Measurements from ENCODE around the gene BRSK2.
A peak's percentile ranks its signal among the peaks of the same experiment; 100 is the strongest.

The BRSK2 gene

GRCh38 chr11:1484695-1485503 is 95.2 kb downstream of the BRSK2 start:
- Histone ChIP-seq H3K36me3 (ENCODE audit: control insufficient read depth in 2 of 2, insufficient read depth in 2 of 2, low read length in 2 of 2) (peaks cover 5 to 11% of the 10 kb centered on the region in 2 donors), H3K27ac (ENCODE audit: low read depth in 2 of 2, low read length in 2 of 2) (peak overlapping the region; percentile 67 to 72), H3K4me3 (ENCODE audit: low read length in 2 of 2) (no peak overlapping the region), H3K4me1 (ENCODE audit: control insufficient read depth in 2 of 2, insufficient read depth in 2 of 2, low read length in 2 of 2) (peaks cover 28 to 32% of the 10 kb centered on the region in 2 donors), H3K27me3 (ENCODE audit: control insufficient read depth in 2 of 2, insufficient read depth in 2 of 2, low read length in 2 of 2) (no peaks in the 10 kb centered on the region), H3K9ac (ENCODE audit: low read depth in 1 of 2, low read length in 2 of 2) (no peak overlapping the region), H3K9me3 (ENCODE audit: control insufficient read depth in 2 of 2, low read length in 2 of 2) (no peaks in the 10 kb centered on the region)

GRCh38 chr11:1485504-1485885 is 95.8 kb downstream of the BRSK2 start:
- H3K9ac ChIP-seq (ENCODE audit: low read depth in 1 of 2, low read length in 2 of 2), result no peak overlapping the region
- H3K4me3 ChIP-seq (ENCODE audit: low read length in 2 of 2), result peak overlapping the region in 1 of 2 donors; percentile 61
- H3K27me3 ChIP-seq (ENCODE audit: control insufficient read depth in 2 of 2, insufficient read depth in 2 of 2, low read length in 2 of 2), result no peaks in the 10 kb centered on the region
- H3K9me3 ChIP-seq (ENCODE audit: control insufficient read depth in 2 of 2, low read length in 2 of 2), result no peaks in the 10 kb centered on the region
- peaks cover 0 to 5% of the 10 kb centered on the region in 2 donors for H3K36me3 ChIP-seq (ENCODE audit: control insufficient read depth in 2 of 2, insufficient read depth in 2 of 2, low read length in 2 of 2)
- peak overlapping the region; percentile 67 to 68 for H3K27ac ChIP-seq (ENCODE audit: low read depth in 2 of 2, low read length in 2 of 2)
- peaks cover 28 to 32% of the 10 kb centered on the region in 2 donors for H3K4me1 ChIP-seq (ENCODE audit: control insufficient read depth in 2 of 2, insufficient read depth in 2 of 2, low read length in 2 of 2)

- H3K27me3 ChIP-seq (ENCODE audit: control insufficient read depth in 2 of 2, insufficient read depth in 2 of 2, low read length in 2 of 2), result no peaks in the 10 kb centered on the region
- H3K27ac ChIP-seq (ENCODE audit: low read depth in 2 of 2, low read length in 2 of 2), result peak within 1 kb of the TSS; percentile 67 to 68
- no peaks in the 10 kb centered on the region for H3K9me3 ChIP-seq (ENCODE audit: control insufficient read depth in 2 of 2, low read length in 2 of 2)
- peak within 1 kb of the TSS; percentile 41 to 63 for H3K9ac ChIP-seq (ENCODE audit: low read depth in 1 of 2, low read length in 2 of 2)
- peaks cover 28 to 32% of the 10 kb centered on the region in 2 donors for H3K4me1 ChIP-seq (ENCODE audit: control insufficient read depth in 2 of 2, insufficient read depth in 2 of 2, low read length in 2 of 2)
- peak within 1 kb of the TSS; percentile 31 to 61 for H3K4me3 ChIP-seq (ENCODE audit: low read length in 2 of 2)
- no peaks in the 10 kb centered on the region for H3K36me3 ChIP-seq (ENCODE audit: control insufficient read depth in 2 of 2, insufficient read depth in 2 of 2, low read length in 2 of 2)
Observed at GRCh38 chr11:1486054-1486825, 96.5 kb downstream of the BRSK2 start, which contains the start of gene MOB2. MOB2 (minus strand) TSS chr11:1486779; CDS start chr11:1486556, 223 bp downstream.

- no peak overlapping the region for H3K4me3 ChIP-seq (ENCODE audit: low read length in 2 of 2)
- H3K9ac ChIP-seq (ENCODE audit: low read depth in 1 of 2, low read length in 2 of 2), result peak overlapping the region in 1 of 2 donors; percentile 20
- no peaks in the 10 kb centered on the region for H3K36me3 ChIP-seq (ENCODE audit: control insufficient read depth in 2 of 2, insufficient read depth in 2 of 2, low read length in 2 of 2)
- H3K27me3 ChIP-seq (ENCODE audit: control insufficient read depth in 2 of 2, insufficient read depth in 2 of 2, low read length in 2 of 2), result no peaks in the 10 kb centered on the region
- H3K4me1 ChIP-seq (ENCODE audit: control insufficient read depth in 2 of 2, insufficient read depth in 2 of 2, low read length in 2 of 2), result peaks cover 28 to 29% of the 10 kb centered on the region in 2 donors
- H3K27ac ChIP-seq (ENCODE audit: low read depth in 2 of 2, low read length in 2 of 2), result peak overlapping the region; percentile 34 to 48
- no peaks in the 10 kb centered on the region for H3K9me3 ChIP-seq (ENCODE audit: control insufficient read depth in 2 of 2, low read length in 2 of 2)
Observed at GRCh38 chr11:1487091-1487850, 97.5 kb downstream of the BRSK2 start.

GRCh38 chr11:1487851-1488574 is 98.3 kb downstream of the BRSK2 start:
- H3K27ac ChIP-seq (ENCODE audit: low read depth in 2 of 2, low read length in 2 of 2), result peak overlapping the region; percentile 34 to 48
- H3K36me3 ChIP-seq (ENCODE audit: control insufficient read depth in 2 of 2, insufficient read depth in 2 of 2, low read length in 2 of 2), result no peaks in the 10 kb centered on the region
- no peak overlapping the region for H3K9ac ChIP-seq (ENCODE audit: low read depth in 1 of 2, low read length in 2 of 2)
- H3K4me3 ChIP-seq (ENCODE audit: low read length in 2 of 2), result no peak overlapping the region
- peaks cover 27 to 29% of the 10 kb centered on the region in 2 donors for H3K4me1 ChIP-seq (ENCODE audit: control insufficient read depth in 2 of 2, insufficient read depth in 2 of 2, low read length in 2 of 2)
- H3K9me3 ChIP-seq (ENCODE audit: control insufficient read depth in 2 of 2, low read length in 2 of 2), result no peaks in the 10 kb centered on the region
- H3K27me3 ChIP-seq (ENCODE audit: control insufficient read depth in 2 of 2, insufficient read depth in 2 of 2, low read length in 2 of 2), result no peaks in the 10 kb centered on the region

GRCh38 chr11:1488575-1489180 is 98.9 kb downstream of the BRSK2 start:
- no peaks in the 10 kb centered on the region for H3K9me3 ChIP-seq (ENCODE audit: control insufficient read depth in 2 of 2, low read length in 2 of 2)
- H3K4me1 ChIP-seq (ENCODE audit: control insufficient read depth in 2 of 2, insufficient read depth in 2 of 2, low read length in 2 of 2), result peaks cover 26 to 27% of the 10 kb centered on the region in 2 donors
- peak overlapping the region in 1 of 2 donors; percentile 48 for H3K27ac ChIP-seq (ENCODE audit: low read depth in 2 of 2, low read length in 2 of 2)
- H3K4me3 ChIP-seq (ENCODE audit: low read length in 2 of 2), result no peak overlapping the region
- H3K9ac ChIP-seq (ENCODE audit: low read depth in 1 of 2, low read length in 2 of 2), result no peak overlapping the region
- H3K27me3 ChIP-seq (ENCODE audit: control insufficient read depth in 2 of 2, insufficient read depth in 2 of 2, low read length in 2 of 2), result no peaks in the 10 kb centered on the region
- no peaks in the 10 kb centered on the region for H3K36me3 ChIP-seq (ENCODE audit: control insufficient read depth in 2 of 2, insufficient read depth in 2 of 2, low read length in 2 of 2)

- Histone ChIP-seq H3K27ac (ENCODE audit: low read depth in 2 of 2, low read length in 2 of 2) (no peak overlapping the region), H3K4me3 (ENCODE audit: low read length in 2 of 2) (no peak overlapping the region), H3K36me3 (ENCODE audit: control insufficient read depth in 2 of 2, insufficient read depth in 2 of 2, low read length in 2 of 2) (no peaks in the 10 kb centered on the region), H3K27me3 (ENCODE audit: control insufficient read depth in 2 of 2, insufficient read depth in 2 of 2, low read length in 2 of 2) (no peaks in the 10 kb centered on the region), H3K9ac (ENCODE audit: low read depth in 1 of 2, low read length in 2 of 2) (no peak overlapping the region), H3K9me3 (ENCODE audit: control insufficient read depth in 2 of 2, low read length in 2 of 2) (no peaks in the 10 kb centered on the region), H3K4me1 (ENCODE audit: control insufficient read depth in 2 of 2, insufficient read depth in 2 of 2, low read length in 2 of 2) (peaks cover 25 to 26% of the 10 kb centered on the region in 2 donors)
Observed at GRCh38 chr11:1490651-1491050, 100.9 kb downstream of the BRSK2 start.

- Histone ChIP-seq H3K4me3 (ENCODE audit: low read length in 2 of 2) (no peak overlapping the region), H3K36me3 (ENCODE audit: control insufficient read depth in 2 of 2, insufficient read depth in 2 of 2, low read length in 2 of 2) (no peaks in the 10 kb centered on the region), H3K9me3 (ENCODE audit: control insufficient read depth in 2 of 2, low read length in 2 of 2) (no peaks in the 10 kb centered on the region), H3K4me1 (ENCODE audit: control insufficient read depth in 2 of 2, insufficient read depth in 2 of 2, low read length in 2 of 2) (peaks cover 18 to 19% of the 10 kb centered on the region in 2 donors), H3K9ac (ENCODE audit: low read depth in 1 of 2, low read length in 2 of 2) (no peak overlapping the region), H3K27ac (ENCODE audit: low read depth in 2 of 2, low read length in 2 of 2) (no peak overlapping the region), H3K27me3 (ENCODE audit: control insufficient read depth in 2 of 2, insufficient read depth in 2 of 2, low read length in 2 of 2) (no peaks in the 10 kb centered on the region)
Observed at GRCh38 chr11:1491379-1491778, 101.6 kb downstream of the BRSK2 start.

- H3K27me3 ChIP-seq (ENCODE audit: control insufficient read depth in 2 of 2, insufficient read depth in 2 of 2, low read length in 2 of 2), result no peaks in the 10 kb centered on the region
- no peak overlapping the region for H3K4me3 ChIP-seq (ENCODE audit: low read length in 2 of 2)
- no peak overlapping the region for H3K9ac ChIP-seq (ENCODE audit: low read depth in 1 of 2, low read length in 2 of 2)
- no peaks in the 10 kb centered on the region for H3K4me1 ChIP-seq (ENCODE audit: control insufficient read depth in 2 of 2, insufficient read depth in 2 of 2, low read length in 2 of 2)
- H3K36me3 ChIP-seq (ENCODE audit: control insufficient read depth in 2 of 2, insufficient read depth in 2 of 2, low read length in 2 of 2), result no peaks in the 10 kb centered on the region
- H3K9me3 ChIP-seq (ENCODE audit: control insufficient read depth in 2 of 2, low read length in 2 of 2), result no peaks in the 10 kb centered on the region
- H3K27ac ChIP-seq (ENCODE audit: low read depth in 2 of 2, low read length in 2 of 2), result no peak overlapping the region
Observed at GRCh38 chr11:1493650-1494244, 104.0 kb downstream of the BRSK2 start.
